ENCODE measurements around the gene CDV3.

DNA sequence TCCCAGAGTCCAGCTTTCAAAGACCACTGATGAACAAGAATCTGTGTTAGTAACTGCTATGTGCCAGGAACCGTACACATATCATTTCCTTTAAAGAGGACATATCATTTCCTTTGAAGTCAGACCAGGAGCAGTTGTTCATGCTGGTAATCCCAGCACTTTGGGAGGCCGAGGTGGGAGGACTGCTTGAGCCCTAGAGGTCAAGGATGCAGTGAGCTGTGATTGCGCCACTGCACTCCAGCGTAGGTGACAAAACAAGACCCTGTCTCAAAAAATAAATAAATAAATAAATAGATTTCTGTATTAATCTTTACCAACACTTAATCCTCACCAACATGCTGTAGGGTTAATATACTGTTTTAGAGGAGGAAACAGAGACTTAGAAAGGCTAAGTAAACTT is 23.9 kb upstream of the CDV3 start:
- TF ChIP-seq POLR2A (IDR thresholded peaks at IDR 0.05), result no peak
- TF ChIP-seq, protein P1, sequence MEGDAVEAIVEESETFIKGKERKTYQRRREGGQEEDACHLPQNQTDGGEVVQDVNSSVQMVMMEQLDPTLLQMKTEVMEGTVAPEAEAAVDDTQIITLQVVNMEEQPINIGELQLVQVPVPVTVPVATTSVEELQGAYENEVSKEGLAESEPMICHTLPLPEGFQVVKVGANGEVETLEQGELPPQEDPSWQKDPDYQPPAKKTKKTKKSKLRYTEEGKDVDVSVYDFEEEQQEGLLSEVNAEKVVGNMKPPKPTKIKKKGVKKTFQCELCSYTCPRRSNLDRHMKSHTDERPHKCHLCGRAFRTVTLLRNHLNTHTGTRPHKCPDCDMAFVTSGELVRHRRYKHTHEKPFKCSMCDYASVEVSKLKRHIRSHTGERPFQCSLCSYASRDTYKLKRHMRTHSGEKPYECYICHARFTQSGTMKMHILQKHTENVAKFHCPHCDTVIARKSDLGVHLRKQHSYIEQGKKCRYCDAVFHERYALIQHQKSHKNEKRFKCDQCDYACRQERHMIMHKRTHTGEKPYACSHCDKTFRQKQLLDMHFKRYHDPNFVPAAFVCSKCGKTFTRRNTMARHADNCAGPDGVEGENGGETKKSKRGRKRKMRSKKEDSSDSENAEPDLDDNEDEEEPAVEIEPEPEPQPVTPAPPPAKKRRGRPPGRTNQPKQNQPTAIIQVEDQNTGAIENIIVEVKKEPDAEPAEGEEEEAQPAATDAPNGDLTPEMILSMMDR (IDR thresholded peaks at IDR 0.05), result no peak
